RWPE2 (cell line): ENCODE measurements around the gene DHX57.
"Not testable (repeated sequence)": the region's sequence is repeated elsewhere in the genome, so short reads cannot be mapped to it uniquely, and the experiment has no call there.

Source experiments
- ATAC-seq: fragments of 200-7000 bp; cut with Tn5 transposase; 3 replicates; pipeline ENCODE4 v1.9.1; 2021; ENCODE audit warnings: low read depth
- DNase-seq: peaks from one replicate; pipeline ENCODE4 v3.0.0-alpha.2; 2020; ENCODE audit warnings: low spot score
- H3K27ac ChIP-seq: fragments of 450-650 bp; 2 replicates; pipeline ENCODE4 v1.5.1; 2017; ENCODE audit warnings: mild to moderate bottlenecking; ENCODE audit not compliant: poor library complexity, severe bottlenecking
- H3K27me3 ChIP-seq: fragments of 250-450 bp; sonication (Bioruptor Pico); 2 replicates; pipeline ENCODE4 v1.5.1; 2021; ENCODE audit warnings: mild to moderate bottlenecking, moderate library complexity; ENCODE audit not compliant: insufficient read depth, poor library complexity, severe bottlenecking
- H3K36me3 ChIP-seq: fragments of 250-450 bp; sonication (Bioruptor Pico); 2 replicates; pipeline ENCODE4 v1.5.1; 2020; ENCODE audit warnings: low read depth, mild to moderate bottlenecking, moderate library complexity
- H3K4me1 ChIP-seq: fragments of 250-450 bp; sonication (Bioruptor Pico); 2 replicates; pipeline ENCODE4 v1.5.1; 2021; ENCODE audit warnings: mild to moderate bottlenecking, moderate library complexity; ENCODE audit not compliant: insufficient read depth, poor library complexity, severe bottlenecking
- H3K4me3 ChIP-seq: fragments of 250-450 bp; sonication (Bioruptor Pico); 2 replicates; pipeline ENCODE4 v1.5.1; 2021; ENCODE audit warnings: mild to moderate bottlenecking, moderate library complexity; ENCODE audit not compliant: severe bottlenecking
- H3K9me3 ChIP-seq: fragments of 250-450 bp; sonication (Bioruptor Pico); 2 replicates; pipeline ENCODE4 v1.5.1; 2021; ENCODE audit warnings: mild to moderate bottlenecking, moderate library complexity; ENCODE audit not compliant: severe bottlenecking
- TF ChIP-seq, protein P1 (sequence below): fragments of 450-650 bp; IDR thresholded peaks from one replicate; pipeline ENCODE4 v1.5.1; 2017; ENCODE audit warnings: mild to moderate bottlenecking, moderate library complexity; ENCODE audit not compliant: poor library complexity, severe bottlenecking

Gene DHX57

DNA sequence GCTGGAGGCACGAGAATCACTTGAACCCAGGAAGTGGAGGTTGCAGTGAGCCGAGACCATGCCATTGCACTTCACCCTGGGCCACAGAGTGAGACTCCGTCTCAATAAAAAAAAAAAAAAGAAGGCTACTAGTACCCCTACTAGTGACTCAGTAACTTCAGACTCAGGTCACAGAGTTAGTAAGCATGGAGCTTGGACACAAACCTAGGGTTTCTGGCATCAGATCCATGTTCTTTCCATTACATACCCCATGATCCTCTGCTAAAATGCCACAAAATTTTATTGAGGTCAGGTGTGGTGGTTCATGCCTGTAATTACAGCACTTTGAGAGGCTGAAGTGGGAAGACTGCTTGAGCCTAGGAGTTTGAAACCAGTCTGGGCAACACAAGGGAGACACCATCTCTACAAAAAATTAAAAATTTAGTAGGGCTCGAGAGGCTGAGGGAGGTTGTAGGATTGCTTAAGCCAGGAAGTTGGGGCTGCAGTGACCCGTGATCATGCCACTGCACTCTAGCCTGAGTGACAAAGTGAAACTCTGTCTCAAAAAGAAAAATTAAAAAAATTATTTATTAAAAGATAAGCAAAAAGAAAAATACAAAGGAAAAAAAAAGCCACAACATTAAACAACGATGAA lies 45.1 kb downstream of the DHX57 start:
- TF ChIP-seq, protein P1, sequence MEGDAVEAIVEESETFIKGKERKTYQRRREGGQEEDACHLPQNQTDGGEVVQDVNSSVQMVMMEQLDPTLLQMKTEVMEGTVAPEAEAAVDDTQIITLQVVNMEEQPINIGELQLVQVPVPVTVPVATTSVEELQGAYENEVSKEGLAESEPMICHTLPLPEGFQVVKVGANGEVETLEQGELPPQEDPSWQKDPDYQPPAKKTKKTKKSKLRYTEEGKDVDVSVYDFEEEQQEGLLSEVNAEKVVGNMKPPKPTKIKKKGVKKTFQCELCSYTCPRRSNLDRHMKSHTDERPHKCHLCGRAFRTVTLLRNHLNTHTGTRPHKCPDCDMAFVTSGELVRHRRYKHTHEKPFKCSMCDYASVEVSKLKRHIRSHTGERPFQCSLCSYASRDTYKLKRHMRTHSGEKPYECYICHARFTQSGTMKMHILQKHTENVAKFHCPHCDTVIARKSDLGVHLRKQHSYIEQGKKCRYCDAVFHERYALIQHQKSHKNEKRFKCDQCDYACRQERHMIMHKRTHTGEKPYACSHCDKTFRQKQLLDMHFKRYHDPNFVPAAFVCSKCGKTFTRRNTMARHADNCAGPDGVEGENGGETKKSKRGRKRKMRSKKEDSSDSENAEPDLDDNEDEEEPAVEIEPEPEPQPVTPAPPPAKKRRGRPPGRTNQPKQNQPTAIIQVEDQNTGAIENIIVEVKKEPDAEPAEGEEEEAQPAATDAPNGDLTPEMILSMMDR = no peak
- Histone ChIP-seq H3K4me3 (no peak overlapping the region), H3K27ac (no peak overlapping the region), H3K36me3 (peaks cover 60% of the 10 kb centered on the region), H3K9me3 (no peaks in the 10 kb centered on the region), H3K27me3 (no peaks in the 10 kb centered on the region), H3K4me1 (peaks cover 6% of the 10 kb centered on the region)
- ATAC-seq (no peak), DNase-seq (no peak)

DNA sequence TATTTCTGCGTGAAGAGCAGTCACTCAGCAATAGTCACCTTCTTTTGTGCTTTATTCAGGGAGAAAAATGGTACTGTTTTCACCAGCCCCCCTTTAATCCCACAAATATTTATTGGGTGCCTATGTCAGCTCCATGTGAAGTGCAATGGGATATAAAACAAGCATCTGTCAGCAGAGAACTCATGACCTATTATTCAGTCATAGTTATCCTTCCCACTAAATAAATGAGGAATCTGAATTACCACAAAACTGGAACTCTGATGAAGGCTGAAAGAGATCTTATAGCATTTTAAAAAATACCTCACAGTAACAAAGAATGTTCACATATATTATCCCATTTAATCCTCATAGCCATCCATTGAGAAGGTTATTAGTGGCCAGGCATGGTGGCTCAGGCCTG lies 45.8 kb downstream of the DHX57 start:
- Histone ChIP-seq H3K27ac (no peak overlapping the region), H3K27me3 (no peaks in the 10 kb centered on the region), H3K9me3 (no peaks in the 10 kb centered on the region), H3K4me3 (no peak overlapping the region), H3K4me1 (peaks cover 6% of the 10 kb centered on the region), H3K36me3 (peaks cover 63% of the 10 kb centered on the region)
- DNase-seq (no peak), ATAC-seq (no peak)
- TF ChIP-seq, protein P1 = no peak

DNA sequence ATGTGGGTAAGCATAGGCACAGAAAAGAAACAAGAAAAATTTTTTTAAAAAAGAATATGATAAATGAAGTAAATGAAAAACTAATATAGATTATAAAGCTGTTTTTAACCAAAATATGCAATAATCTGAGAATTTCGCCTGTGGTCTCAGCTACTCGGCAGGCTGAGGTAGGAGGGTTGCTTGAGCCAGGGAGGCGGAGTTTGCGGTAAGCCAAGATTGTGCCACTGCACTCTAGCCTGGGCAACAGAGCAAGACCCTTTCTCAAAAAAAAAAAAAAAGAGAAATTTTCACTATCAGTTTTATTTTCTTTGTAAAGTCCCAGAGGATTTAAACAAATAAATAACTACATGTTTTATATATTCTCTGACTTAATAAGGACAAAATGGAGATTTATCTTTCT lies 47.3 kb downstream of the DHX57 start:
- no peak overlapping the region for H3K4me3 ChIP-seq
- no peaks in the 10 kb centered on the region for H3K9me3 ChIP-seq
- H3K4me1 ChIP-seq = peaks cover 6% of the 10 kb centered on the region
- peaks cover 63% of the 10 kb centered on the region for H3K36me3 ChIP-seq
- DNase-seq (no peak), ATAC-seq (no peak)
- no peaks in the 10 kb centered on the region for H3K27me3 ChIP-seq
- peak overlapping the region; percentile 15 for H3K27ac ChIP-seq
- TF ChIP-seq, protein P1 = no peak

DNA sequence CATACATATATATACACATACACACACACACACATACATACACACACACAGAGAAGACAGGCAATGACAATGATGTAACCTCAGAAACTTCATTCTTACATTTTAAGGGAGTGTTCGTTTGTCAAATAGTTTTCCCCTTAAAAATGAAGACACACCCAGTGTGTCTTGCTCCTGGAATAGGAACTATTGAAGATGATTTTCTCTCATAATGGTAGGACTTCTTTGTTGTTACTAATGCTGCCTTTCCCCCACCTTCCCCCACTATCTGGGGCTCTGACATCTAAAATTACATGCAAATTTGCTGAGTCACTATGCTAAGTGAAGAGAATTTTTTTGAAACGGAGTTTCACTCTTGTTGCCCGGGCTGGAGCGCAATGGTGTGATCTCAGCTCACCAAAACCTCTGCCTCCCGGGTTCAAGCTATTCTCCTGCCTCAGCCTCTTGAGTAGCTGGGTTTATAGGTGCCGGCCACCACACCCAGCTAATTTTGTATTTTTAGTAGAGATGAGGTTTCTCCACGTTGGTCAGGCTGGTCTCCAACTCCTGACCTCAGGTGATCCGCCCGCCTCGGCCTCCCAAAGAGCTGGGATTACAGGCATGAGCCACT lies 48.1 kb downstream of the DHX57 start:
- peak; percentile 51; the same call in 2 of the 3 replicates for ATAC-seq
- not testable (repeated sequence) for H3K4me3 ChIP-seq, H3K4me1 ChIP-seq, DNase-seq, H3K27me3 ChIP-seq, H3K9me3 ChIP-seq
- H3K27ac ChIP-seq = peak overlapping the region; percentile 15
- H3K36me3 ChIP-seq = peaks cover 71% of the 10 kb centered on the region

DNA sequence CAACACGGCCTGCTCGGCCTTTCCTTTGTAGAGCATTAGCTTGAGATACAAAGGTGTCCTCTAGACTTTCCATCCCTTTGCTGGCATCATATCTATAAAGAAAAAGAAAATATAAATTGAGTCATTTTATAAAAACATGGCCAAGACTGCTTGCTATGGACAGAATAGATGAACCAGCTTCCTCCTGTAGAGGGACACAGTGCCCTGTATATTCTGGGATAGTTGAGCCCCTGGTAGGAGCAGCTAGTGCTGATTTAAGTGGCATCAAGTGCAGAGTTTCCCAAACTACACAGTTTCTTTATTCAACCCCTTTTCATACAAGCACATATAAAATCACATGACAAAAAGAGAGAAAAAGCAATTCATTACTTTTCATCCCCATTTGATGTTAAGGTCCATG lies 49.8 kb downstream of the DHX57 start:
- Histone ChIP-seq H3K27me3 (no peaks in the 10 kb centered on the region), H3K36me3 (peaks cover 81% of the 10 kb centered on the region), H3K9me3 (no peaks in the 10 kb centered on the region), H3K27ac (no peak overlapping the region), H3K4me3 (no peak overlapping the region), H3K4me1 (peaks cover 6% of the 10 kb centered on the region)
- DNase-seq = no peak
- ATAC-seq = no peak
- TF ChIP-seq, protein P1 = no peak
